PC-9 (cell line): Measurements from ENCODE around the gene CDH13.

Experiments
- CTCF ChIP-seq: fragments of 200-600 bp; sonication (generic); conservative IDR thresholded peaks from 2 replicates; pipeline ENCODE4 v1.6.1; 2017; ENCODE audit warnings: mixed run types, antibody characterized with exemption, mild to moderate bottlenecking, moderate library complexity
- EZH2 ChIP-seq: fragments of 200-600 bp; sonication (generic); IDR thresholded peaks from 2 replicates; pipeline ENCODE4 v1.8.0; 2017; ENCODE audit warnings: antibody characterized with exemption, low read depth

- TF ChIP-seq CTCF (no peak), EZH2 (no peak)
These were observed 174.6 kb downstream of the CDH13 start for GRCh38 chr16:82801361-82801760.
